HL-60 (cell line): Measurements from ENCODE around the gene FILIP1L.

Source experiments
- DNase-seq, 2 experiments: peaks; one replicate each; pipeline ENCODE4 v3.0.0-alpha.2; 2010 to 2020; ENCODE audit warnings: low read depth in 1 of 2, low spot score in 1 of 2
- H3K27ac ChIP-seq: fragments of 250-450 bp; sonication (Bioruptor Pico); replicated peaks from 2 replicates; pipeline ENCODE4 v1.5.1; 2020; ENCODE audit warnings: mild to moderate bottlenecking, moderate library complexity
- H3K27me3 ChIP-seq: fragments of 250-450 bp; sonication (Bioruptor Pico); 2 replicates; pipeline ENCODE4 v1.5.1; 2021; ENCODE audit warnings: mild to moderate bottlenecking, moderate library complexity; ENCODE audit not compliant: insufficient read depth, poor library complexity, severe bottlenecking
- H3K4me3 ChIP-seq: replicated peaks from 2 replicates; pipeline ENCODE4 v1.5.1; 2011; ENCODE audit warnings: mild to moderate bottlenecking, control low read depth, low read length; ENCODE audit not compliant: insufficient read depth
- CTCF ChIP-seq: IDR thresholded peaks from one replicate; pipeline ENCODE4 v1.5.1; 2011; ENCODE audit warnings: low read length, control low read depth, inconsistent platforms; ENCODE audit not compliant: insufficient read depth
- GABPA ChIP-seq: IDR thresholded peaks from 2 replicates; pipeline ENCODE4 v1.6.1; 2012; ENCODE audit warnings: low read depth
- POLR2AphosphoS5 ChIP-seq: IDR thresholded peaks from 2 replicates; pipeline ENCODE4 v1.6.1; 2012; ENCODE audit warnings: low read depth
- REST ChIP-seq: IDR thresholded peaks from 2 replicates; pipeline ENCODE4 v1.6.1; 2012; ENCODE audit warnings: low read depth; ENCODE audit not compliant: insufficient replicate concordance
- SPI1 ChIP-seq: IDR thresholded peaks from 2 replicates; pipeline ENCODE4 v1.6.1; 2012; ENCODE audit warnings: low read depth, mild to moderate bottlenecking, borderline replicate concordance

The FILIP1L gene

DNA sequence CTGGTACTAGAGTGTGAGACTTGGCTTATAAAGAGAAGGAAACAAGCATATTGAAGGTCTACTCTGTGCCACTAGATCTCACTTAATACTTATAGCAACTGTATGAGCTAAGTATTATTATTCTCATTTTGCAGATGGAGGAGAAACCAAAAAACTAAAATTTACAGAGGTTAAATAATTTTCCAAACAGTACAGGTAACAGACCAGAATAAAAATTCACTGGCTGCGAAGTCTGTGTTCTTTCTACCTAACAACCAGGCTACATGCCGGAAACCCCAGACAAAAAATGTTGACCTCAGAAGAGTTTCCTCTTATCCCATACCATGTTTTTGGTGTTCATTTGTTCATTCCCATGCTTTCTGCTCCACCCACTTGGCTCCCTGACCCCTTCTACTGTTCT, 250.0 kb downstream of the FILIP1L start:
- DNase-seq: no peak
- no peaks in the 10 kb centered on the region for H3K27me3 ChIP-seq
- H3K4me3 ChIP-seq: no peak overlapping the region
- TF ChIP-seq POLR2AphosphoS5: no peak
- TF ChIP-seq GABPA: no peak
- TF ChIP-seq REST: no peak
- TF ChIP-seq SPI1: no peak
- no peak for TF ChIP-seq CTCF
- no peak overlapping the region for H3K27ac ChIP-seq

DNA sequence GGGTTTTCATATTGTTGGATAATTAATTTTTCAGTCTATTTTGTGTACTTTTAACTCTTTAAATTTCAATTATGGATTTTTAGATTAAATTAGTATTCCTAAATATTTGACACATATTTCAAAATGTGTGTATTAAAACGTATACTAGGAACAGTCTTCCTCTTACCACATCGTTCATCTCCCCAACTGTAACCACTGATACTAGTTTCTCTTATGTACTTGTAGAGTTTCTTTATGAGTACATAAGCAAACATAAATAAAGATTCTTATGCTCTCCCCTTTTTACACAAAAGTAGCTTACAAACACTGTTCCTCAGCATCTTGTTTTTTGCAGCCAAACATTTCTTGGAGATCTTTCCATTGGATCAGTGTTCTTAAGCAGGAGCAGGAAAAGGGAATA, 250.7 kb downstream of the FILIP1L start:
- Histone ChIP-seq H3K27ac (no peak overlapping the region), H3K27me3 (no peaks in the 10 kb centered on the region), H3K4me3 (no peak overlapping the region)
- TF ChIP-seq POLR2AphosphoS5 (no peak), CTCF (no peak), GABPA (no peak), REST (no peak)
- DNase-seq: no peak

GRCh38 chr3:99863002-99863401, 251.3 kb downstream of the FILIP1L start:
- Histone ChIP-seq H3K27ac (no peak overlapping the region), H3K4me3 (no peak overlapping the region), H3K27me3 (no peaks in the 10 kb centered on the region)
- DNase-seq: no peak
- no peak for TF ChIP-seq REST
- no peak for TF ChIP-seq CTCF
- TF ChIP-seq SPI1: no peak
- no peak for TF ChIP-seq POLR2AphosphoS5
- no peak for TF ChIP-seq GABPA
